Measurements from ENCODE around the gene PDE2A.

Gene PDE2A

GRCh38 chr11:72606748-72607468 lies 67.3 kb downstream of the PDE2A start:
- no peak for DNase-seq

GRCh38 chr11:72605973-72606747 lies 68.1 kb downstream of the PDE2A start:
- no peak for DNase-seq

- DNase-seq = no peak
Measured at GRCh38 chr11:72604256-72604655, 70.0 kb downstream of the PDE2A start.

GRCh38 chr11:72602250-72602904 lies 71.8 kb downstream of the PDE2A start:
- no peak for DNase-seq

- DNase-seq = no peak
Measured at GRCh38 chr11:72600557-72600956, 73.7 kb downstream of the PDE2A start.

- DNase-seq = no peak
Measured at GRCh38 chr11:72599325-72600117, 74.7 kb downstream of the PDE2A start.

- DNase-seq = no peak
Measured at GRCh38 chr11:72598906-72599305, 75.3 kb downstream of the PDE2A start.

GRCh38 chr11:72598466-72598865 lies 75.8 kb downstream of the PDE2A start:
- DNase-seq = no peak

GRCh38 chr11:72597721-72598120 lies 76.5 kb downstream of the PDE2A start:
- DNase-seq = no peak

GRCh38 chr11:72595292-72595684 lies 78.9 kb downstream of the PDE2A start:
- no peak for DNase-seq

GRCh38 chr11:72594493-72595291 lies 79.5 kb downstream of the PDE2A start:
- DNase-seq = no peak

GRCh38 chr11:72592698-72593495 lies 81.3 kb downstream of the PDE2A start:
- no peak for DNase-seq

GRCh38 chr11:72591785-72592502 lies 82.3 kb downstream of the PDE2A start:
- DNase-seq = no peak

GRCh38 chr11:72591023-72591422 lies 83.2 kb downstream of the PDE2A start:
- DNase-seq = no peak

GRCh38 chr11:72589802-72590761 lies 84.1 kb downstream of the PDE2A start:
- DNase-seq = no peak

GRCh38 chr11:72588421-72589410 lies 85.5 kb downstream of the PDE2A start:
- DNase-seq = no peak

GRCh38 chr11:72587696-72588095 lies 86.5 kb downstream of the PDE2A start:
- DNase-seq = no peak
